HEK293T (cell line): Measurements from ENCODE around the gene BORCS6.

Experiments
- CTCF ChIA-PET: fragments of 350-600 bp; formaldehyde crosslinking; extraction: SDS; loops from one replicate; lab custom pipeline; 2021; ENCODE audit warnings: antibody characterized with exemption, inconsistent platforms; lab: Yijun Ruan, JAX
- POLR2A ChIA-PET: fragments of 350-600 bp; formaldehyde crosslinking; extraction: SDS; loops from one replicate; lab custom pipeline; 2020; ENCODE audit warnings: antibody characterized with exemption, inconsistent platforms; lab: Yijun Ruan, JAX
- DNase-seq: peaks from one replicate; pipeline ENCODE4 v3.0.0; 2012; ENCODE audit warnings: mixed read lengths; ENCODE audit errors: extremely low spot score
- ARNT ChIP-seq: fragments of 450-650 bp; IDR thresholded peaks from 2 replicates; pipeline ENCODE4 v1.6.1; 2017; ENCODE audit warnings: mild to moderate bottlenecking
- ELF4 ChIP-seq: fragments of 450-650 bp; IDR thresholded peaks from 2 replicates; pipeline ENCODE4 v1.6.1; 2017; ENCODE audit warnings: antibody characterized with exemption
- FOXA1 ChIP-seq: fragments of 450-650 bp; IDR thresholded peaks from 2 replicates; pipeline ENCODE4 v1.6.1; 2016; ENCODE audit warnings: mild to moderate bottlenecking
- FOXK2 ChIP-seq: fragments of 450-650 bp; IDR thresholded peaks from 2 replicates; pipeline ENCODE4 v1.6.1; 2016; ENCODE audit warnings: mild to moderate bottlenecking
- HDGF ChIP-seq: fragments of 450-650 bp; IDR thresholded peaks from 2 replicates; pipeline ENCODE4 v1.6.1; 2017; ENCODE audit warnings: antibody characterized with exemption, borderline replicate concordance
- L3MBTL2 ChIP-seq: fragments of 450-650 bp; conservative IDR thresholded peaks from 2 replicates; pipeline ENCODE4 v1.6.1; 2016; ENCODE audit warnings: mild to moderate bottlenecking
- LEF1 ChIP-seq: fragments of 450-650 bp; IDR thresholded peaks from 2 replicates; pipeline ENCODE4 v1.6.1; 2017; ENCODE audit warnings: mild to moderate bottlenecking, borderline replicate concordance
- NFRKB ChIP-seq: fragments of 450-650 bp; IDR thresholded peaks from 2 replicates; pipeline ENCODE4 v1.6.1; 2016; ENCODE audit warnings: mild to moderate bottlenecking, moderate library complexity
- PKNOX1 ChIP-seq: fragments of 450-650 bp; IDR thresholded peaks from 2 replicates; pipeline ENCODE4 v1.6.1; 2016
- TARDBP ChIP-seq: fragments of 450-650 bp; IDR thresholded peaks from 2 replicates; pipeline ENCODE4 v1.6.1; 2016
- ZNF384 ChIP-seq: fragments of 450-650 bp; IDR thresholded peaks from 2 replicates; pipeline ENCODE4 v1.6.1; 2016

The BORCS6 gene

GRCh38 chr17:8140065-8141029 is 49.6 kb downstream of the BORCS6 start:
- no peak for TF ChIP-seq FOXK2
- TF ChIP-seq HDGF: no peak
- TF ChIP-seq FOXA1: no peak
- CTCF ChIA-PET: interaction anchor here (1.3 kb wide), 1 partner anchor 83 kb away, joined by 3 read pairs; no protein-coding TSS in a partner anchor
- POLR2A ChIA-PET: interaction anchor here (1.3 to 5.8 kb wide), 6 partner anchors 12 to 82 kb away, joined by 4 to 53 read pairs (median 8); partner anchors contain the start of gene PER1
- no peak for DNase-seq

GRCh38 chr17:8138672-8139371 is 51.2 kb downstream of the BORCS6 start:
- no peak for TF ChIP-seq ELF4
- no peak for TF ChIP-seq NFRKB
- no peak for TF ChIP-seq ZNF384
- 0 out of 2 replicates have a peak, but pooled peaks have one; percentile 49 for TF ChIP-seq PKNOX1
- TF ChIP-seq L3MBTL2: peak; percentile 48; the same call in 1 of the 2 replicates
- peak; percentile 89 for DNase-seq
- POLR2A ChIA-PET: interaction anchor here (1.0 to 5.8 kb wide), 7 partner anchors 14 to 243 kb away, joined by 3 to 53 read pairs (median 4); partner anchors contain the start of genes PER1 and SLC25A35
- CTCF ChIA-PET: interaction anchor here (1.4 to 2.4 kb wide), 2 partner anchors 65 to 108 kb away, joined by 4 to 6 read pairs; partner anchors contain the start of gene CTC1

- no peak for DNase-seq
- CTCF ChIA-PET: interaction anchor here (0.7 to 2.4 kb wide), 4 partner anchors 19 to 109 kb away, joined by 4 to 7 read pairs (median 5); partner anchors contain the start of gene CTC1
- POLR2A ChIA-PET: interaction anchor here (1.0 to 5.8 kb wide), 6 partner anchors 14 to 244 kb away, joined by 3 to 53 read pairs (median 4); partner anchors contain the start of genes PER1 and SLC25A35
- TF ChIP-seq LEF1: no peak
- TF ChIP-seq L3MBTL2: 0 out of 2 replicates have a peak, but pooled peaks have one; percentile 28
- no peak for TF ChIP-seq TARDBP
- no peak for TF ChIP-seq ZNF384
- TF ChIP-seq ARNT: no peak
- no peak for TF ChIP-seq FOXA1
These were observed 51.7 kb downstream of the BORCS6 start for GRCh38 chr17:8138374-8138671.
